Astrocyte (in vitro differentiated cells and primary cell): ENCODE results near the gene UBE2E2.

Source experiments
- CTCF ChIP-seq: IDR thresholded peaks from 2 replicates; pipeline ENCODE4 v1.5.1; 2011; ENCODE audit warnings: low read depth, mild to moderate bottlenecking, inconsistent platforms, low read length, moderate library complexity; ENCODE audit not compliant: insufficient read depth
- EZH2 ChIP-seq: IDR thresholded peaks from 2 replicates; pipeline ENCODE4 v1.6.1; 2012; ENCODE audit warnings: mild to moderate bottlenecking, low read length, inconsistent platforms; ENCODE audit not compliant: insufficient read depth

- TF ChIP-seq CTCF (no peak), EZH2 (no peak)
These were observed 237.5 kb downstream of the UBE2E2 start for GRCh38 chr3:23440416-23441294.
